ENCODE results near the gene FAM20A.

FAM20A gene

GRCh38 chr17:68592682-68593641 lies 8.2 kb downstream of the FAM20A start:
- peaks cover 4% of the 10 kb centered on the region for H3K36me3 Mint-ChIP-seq (ENCODE audit: low read depth)
- peak overlapping the region; percentile 5 to 59 (median 45) for H3K4me3 Mint-ChIP-seq
- no peak for TF ChIP-seq CTCF (IDR thresholded peaks at IDR 0.05; ENCODE audit: unreplicated experiment in 3 of 3)
- H3K4me1 Mint-ChIP-seq, result peaks cover 75% of the 10 kb centered on the region
- peak overlapping the region; percentile 74 to 94 (median 86) for H3K27ac Mint-ChIP-seq
- H3K27me3 Mint-ChIP-seq (ENCODE audit: low read depth), result peaks cover 68% of the 10 kb centered on the region
- peaks cover 2% of the 10 kb centered on the region for H3K9me3 Mint-ChIP-seq

- Mint-ChIP-seq H3K4me3 (peak overlapping the region in 2 of 3 experiments; percentile 1 to 40), H3K27me3 (ENCODE audit: low read depth) (peaks cover 68% of the 10 kb centered on the region), H3K9me3 (peaks cover 9% of the 10 kb centered on the region), H3K27ac (peak overlapping the region; percentile 50 to 94 (median 68)), H3K4me1 (peaks cover 72% of the 10 kb centered on the region), H3K36me3 (ENCODE audit: low read depth) (peaks cover 4% of the 10 kb centered on the region)
- no peak for TF ChIP-seq CTCF (IDR thresholded peaks at IDR 0.05; ENCODE audit: unreplicated experiment in 3 of 3)
Observed at GRCh38 chr17:68592009-68592408, 9.2 kb downstream of the FAM20A start.

GRCh38 chr17:68591583-68591982 lies 9.6 kb downstream of the FAM20A start:
- Mint-ChIP-seq H3K4me1 (peaks cover 68% of the 10 kb centered on the region), H3K36me3 (ENCODE audit: low read depth) (peaks cover 4% of the 10 kb centered on the region), H3K4me3 (peak overlapping the region in 2 of 3 experiments; percentile 1 to 40), H3K27ac (peak overlapping the region; percentile 50 to 94 (median 68)), H3K9me3 (peaks cover 9% of the 10 kb centered on the region), H3K27me3 (ENCODE audit: low read depth) (peaks cover 68% of the 10 kb centered on the region)
- TF ChIP-seq CTCF (IDR thresholded peaks at IDR 0.05; ENCODE audit: unreplicated experiment in 3 of 3), result no peak

- H3K27me3 Mint-ChIP-seq (ENCODE audit: low read depth), result peaks cover 62% of the 10 kb centered on the region
- H3K27ac Mint-ChIP-seq, result peak overlapping the region in 1 of 3 experiments; percentile 22
- H3K9me3 Mint-ChIP-seq, result peaks cover 9% of the 10 kb centered on the region
- peaks cover 63% of the 10 kb centered on the region for H3K4me1 Mint-ChIP-seq
- H3K4me3 Mint-ChIP-seq, result no peak overlapping the region
- H3K36me3 Mint-ChIP-seq (ENCODE audit: low read depth), result peaks cover 4% of the 10 kb centered on the region
- no peak for TF ChIP-seq CTCF (IDR thresholded peaks at IDR 0.05; ENCODE audit: unreplicated experiment in 3 of 3)
Observed at GRCh38 chr17:68589086-68589485, 12.1 kb downstream of the FAM20A start.

GRCh38 chr17:68588362-68588761 lies 12.8 kb downstream of the FAM20A start:
- Mint-ChIP-seq H3K4me1 (peaks cover 58% of the 10 kb centered on the region), H3K36me3 (ENCODE audit: low read depth) (peaks cover 4% of the 10 kb centered on the region)
- TF ChIP-seq CTCF (IDR thresholded peaks at IDR 0.05; ENCODE audit: unreplicated experiment in 3 of 3), result no peak

More at GRCh38 chr17:68588362-68588761, 12.8 kb downstream of the FAM20A start:
- Mint-ChIP-seq H3K27ac (peak overlapping the region in 1 of 3 experiments; percentile 57), H3K27me3 (ENCODE audit: low read depth) (peaks cover 59% of the 10 kb centered on the region), H3K4me3 (no peak overlapping the region), H3K9me3 (peaks cover 9% of the 10 kb centered on the region)

Data from nephron (organoid).